HEK293 (cell line): ENCODE results near the gene PLEKHB1.

Experiments
- FEZF1 ChIP-seq: fragments of 450-650 bp; formaldehyde crosslinking; IDR thresholded peaks from 2 replicates; pipeline ENCODE4 v1.5.1; 2016; ENCODE audit warnings: missing biosample characterization, missing genetic modification characterization
- KLF1 ChIP-seq: fragments of 450-650 bp; formaldehyde crosslinking; IDR thresholded peaks from 2 replicates; pipeline ENCODE4 v1.5.1; 2016; ENCODE audit warnings: missing biosample characterization, missing genetic modification characterization
- OSR2 ChIP-seq: fragments of 450-650 bp; formaldehyde crosslinking; IDR thresholded peaks from 2 replicates; pipeline ENCODE4 v1.5.1; 2016; ENCODE audit warnings: missing biosample characterization, missing genetic modification characterization
- OVOL3 ChIP-seq: fragments of 450-650 bp; formaldehyde crosslinking; IDR thresholded peaks from 2 replicates; pipeline ENCODE4 v1.5.1; 2016; ENCODE audit warnings: missing biosample characterization, missing genetic modification characterization
- PRDM4 ChIP-seq: fragments of 450-650 bp; formaldehyde crosslinking; IDR thresholded peaks from 2 replicates; pipeline ENCODE4 v1.5.1; 2017; ENCODE audit warnings: missing biosample characterization, missing genetic modification characterization
- PRDM6 ChIP-seq: fragments of 450-650 bp; formaldehyde crosslinking; IDR thresholded peaks from 2 replicates; pipeline ENCODE4 v1.5.1; 2017; ENCODE audit warnings: missing biosample characterization, missing genetic modification characterization
- SCRT2 ChIP-seq: fragments of 450-650 bp; formaldehyde crosslinking; IDR thresholded peaks from 2 replicates; pipeline ENCODE4 v1.5.1; 2016; ENCODE audit warnings: missing biosample characterization, missing genetic modification characterization
- SP3 ChIP-seq: fragments of 450-650 bp; formaldehyde crosslinking; IDR thresholded peaks from 2 replicates; pipeline ENCODE4 v1.5.1; 2016; ENCODE audit warnings: missing biosample characterization, missing genetic modification characterization
- TRIM28 ChIP-seq: IDR thresholded peaks from 2 replicates; pipeline ENCODE4 v1.6.1; 2011; ENCODE audit warnings: low read length, control low read depth, borderline replicate concordance
- ZBTB17 ChIP-seq: fragments of 450-650 bp; formaldehyde crosslinking; IDR thresholded peaks from 2 replicates; pipeline ENCODE4 v1.5.1; 2016; ENCODE audit warnings: missing biosample characterization, missing genetic modification characterization
- ZBTB7A ChIP-seq: fragments of 450-650 bp; formaldehyde crosslinking; IDR thresholded peaks from 2 replicates; pipeline ENCODE4 v1.5.1; 2016; ENCODE audit warnings: low read depth, missing biosample characterization, missing genetic modification characterization
- ZNF112 ChIP-seq: fragments of 450-650 bp; formaldehyde crosslinking; IDR thresholded peaks from 2 replicates; pipeline ENCODE4 v1.5.0; 2017; ENCODE audit warnings: missing biosample characterization, missing genetic modification characterization
- ZNF133 ChIP-seq: fragments of 450-650 bp; formaldehyde crosslinking; IDR thresholded peaks from 2 replicates; pipeline ENCODE4 v1.5.1; 2016; ENCODE audit warnings: missing biosample characterization, missing genetic modification characterization
- ZNF169 ChIP-seq: fragments of 450-650 bp; formaldehyde crosslinking; IDR thresholded peaks from 2 replicates; pipeline ENCODE4 v1.5.1; 2016; ENCODE audit warnings: missing biosample characterization, missing genetic modification characterization
- ZNF214 ChIP-seq: fragments of 450-650 bp; formaldehyde crosslinking; IDR thresholded peaks from 2 replicates; pipeline ENCODE4 v1.5.1; 2017; ENCODE audit warnings: missing biosample characterization, mild to moderate bottlenecking, missing genetic modification characterization, borderline replicate concordance
- ZNF24 ChIP-seq: fragments of 450-650 bp; formaldehyde crosslinking; IDR thresholded peaks from 2 replicates; pipeline ENCODE4 v1.5.1; 2016; ENCODE audit warnings: missing biosample characterization, missing genetic modification characterization
- ZNF248 ChIP-seq: fragments of 450-650 bp; formaldehyde crosslinking; IDR thresholded peaks from 2 replicates; pipeline ENCODE4 v1.5.1; 2017; ENCODE audit warnings: missing biosample characterization, missing genetic modification characterization
- ZNF274 ChIP-seq, 2 experiments: fragments of 200-500 bp in 1 of 2; fragments of 450-650 bp in 1 of 2; sonication (Bioruptor generic) in 1 of 2; formaldehyde crosslinking in 1 of 2; IDR thresholded peaks; 2 replicates each; pipeline versions ENCODE4 v1.5.1 to v1.6.1; 2014 to 2016; ENCODE audit warnings: borderline replicate concordance in 1 of 2, inconsistent platforms in 1 of 2, low read length in 1 of 2, missing biosample characterization in 1 of 2, missing genetic modification characterization in 1 of 2
- ZNF324 ChIP-seq: fragments of 450-650 bp; formaldehyde crosslinking; IDR thresholded peaks from 2 replicates; pipeline ENCODE4 v1.5.1; 2016; ENCODE audit warnings: missing biosample characterization, missing genetic modification characterization
- ZNF335 ChIP-seq: fragments of 450-650 bp; formaldehyde crosslinking; conservative IDR thresholded peaks from 2 replicates; pipeline ENCODE4 v1.5.1; 2016; ENCODE audit warnings: missing biosample characterization, missing genetic modification characterization
- ZNF362 ChIP-seq: fragments of 450-650 bp; formaldehyde crosslinking; IDR thresholded peaks from 2 replicates; pipeline ENCODE4 v1.5.1; 2016; ENCODE audit warnings: missing biosample characterization, missing genetic modification characterization
- ZNF366 ChIP-seq: fragments of 450-650 bp; formaldehyde crosslinking; conservative IDR thresholded peaks from 2 replicates; pipeline ENCODE4 v1.5.1; 2016; ENCODE audit warnings: missing biosample characterization, missing genetic modification characterization
- ZNF394 ChIP-seq: fragments of 450-650 bp; formaldehyde crosslinking; IDR thresholded peaks from 2 replicates; pipeline ENCODE4 v1.5.1; 2016; ENCODE audit warnings: missing biosample characterization, missing genetic modification characterization, mild to moderate bottlenecking, moderate library complexity, borderline replicate concordance
- ZNF510 ChIP-seq: fragments of 450-650 bp; formaldehyde crosslinking; IDR thresholded peaks from 2 replicates; pipeline ENCODE4 v1.5.1; 2018; ENCODE audit warnings: mild to moderate bottlenecking, missing genetic modification characterization, missing biosample characterization; ENCODE audit not compliant: insufficient replicate concordance
- ZNF521 ChIP-seq: fragments of 450-650 bp; formaldehyde crosslinking; IDR thresholded peaks from 2 replicates; pipeline ENCODE4 v1.5.1; 2017; ENCODE audit warnings: missing biosample characterization, mild to moderate bottlenecking, missing genetic modification characterization
- ZNF544 ChIP-seq: fragments of 450-650 bp; formaldehyde crosslinking; IDR thresholded peaks from 2 replicates; pipeline ENCODE4 v1.5.0; 2017; ENCODE audit warnings: missing biosample characterization, missing genetic modification characterization
- ZNF621 ChIP-seq: fragments of 450-650 bp; formaldehyde crosslinking; IDR thresholded peaks from 2 replicates; pipeline ENCODE4 v1.5.1; 2017; ENCODE audit warnings: missing biosample characterization, missing genetic modification characterization
- ZNF629 ChIP-seq: fragments of 450-650 bp; formaldehyde crosslinking; IDR thresholded peaks from 2 replicates; pipeline ENCODE4 v1.5.1; 2017; ENCODE audit warnings: missing biosample characterization, missing genetic modification characterization
- ZNF660 ChIP-seq: fragments of 450-650 bp; IDR thresholded peaks from 2 replicates; pipeline ENCODE4 v1.5.1; 2018; ENCODE audit warnings: missing biosample characterization, mild to moderate bottlenecking, missing genetic modification characterization
- ZNF747 ChIP-seq: fragments of 450-650 bp; formaldehyde crosslinking; IDR thresholded peaks from 2 replicates; pipeline ENCODE4 v1.5.1; 2016; ENCODE audit warnings: missing biosample characterization, missing genetic modification characterization
- TF ChIP-seq, protein P1 (sequence below): fragments of 450-650 bp; IDR thresholded peaks from 2 replicates; pipeline ENCODE4 v1.5.1; 2018; ENCODE audit warnings: missing biosample characterization, mild to moderate bottlenecking, missing genetic modification characterization
- TF ChIP-seq, protein P2 (sequence below): fragments of 450-650 bp; formaldehyde crosslinking; IDR thresholded peaks from 2 replicates; pipeline ENCODE4 v1.5.1; 2017; ENCODE audit warnings: missing biosample characterization, missing genetic modification characterization

Gene PLEKHB1

GRCh38 chr11:73647459-73648100 lies 1.2 kb downstream of the PLEKHB1 start (continued):
- no peak for TF ChIP-seq PRDM6 (tag by site-specific recombination)
- no peak for TF ChIP-seq ZBTB7A (tag by site-specific recombination)
- TF ChIP-seq ZNF274 (IDR thresholded peaks at IDR 0.05; ENCODE audit: low read length), result no peak
- TF ChIP-seq ZNF274 (tag by site-specific recombination; IDR thresholded peaks at IDR 0.05; ENCODE audit: borderline replicate concordance), result no peak
- TF ChIP-seq ZNF747, result no peak
- no peak for TF ChIP-seq PRDM4 (tag by site-specific recombination)
- 0 out of 2 replicates have a peak, but pooled peaks have one; percentile 11 for TF ChIP-seq ZBTB17 (tag by site-specific recombination)
- TF ChIP-seq ZNF521 (tag by site-specific recombination), result no peak
- no peak for TF ChIP-seq ZNF394 (tag by site-specific recombination)
- no peak for TF ChIP-seq ZNF133 (tag by site-specific recombination)
- no peak for TF ChIP-seq OVOL3 (tag by site-specific recombination)
- TF ChIP-seq ZNF169 (tag by site-specific recombination), result no peak
- TF ChIP-seq SP3 (tag by site-specific recombination), result peak; percentile 85
- TF ChIP-seq ZNF24 (tag by site-specific recombination), result no peak
- 0 out of 2 replicates have a peak, but pooled peaks have one; percentile 44 for TF ChIP-seq ZNF629
- TF ChIP-seq OSR2 (tag by site-specific recombination), result no peak
- TF ChIP-seq ZNF510 (tag by site-specific recombination), result no peak
- peak; percentile 100 for TF ChIP-seq SCRT2
- no peak for TF ChIP-seq ZNF112 (tag by site-specific recombination)
- TF ChIP-seq ZNF621 (tag by site-specific recombination), result no peak
- TF ChIP-seq, protein P1, sequence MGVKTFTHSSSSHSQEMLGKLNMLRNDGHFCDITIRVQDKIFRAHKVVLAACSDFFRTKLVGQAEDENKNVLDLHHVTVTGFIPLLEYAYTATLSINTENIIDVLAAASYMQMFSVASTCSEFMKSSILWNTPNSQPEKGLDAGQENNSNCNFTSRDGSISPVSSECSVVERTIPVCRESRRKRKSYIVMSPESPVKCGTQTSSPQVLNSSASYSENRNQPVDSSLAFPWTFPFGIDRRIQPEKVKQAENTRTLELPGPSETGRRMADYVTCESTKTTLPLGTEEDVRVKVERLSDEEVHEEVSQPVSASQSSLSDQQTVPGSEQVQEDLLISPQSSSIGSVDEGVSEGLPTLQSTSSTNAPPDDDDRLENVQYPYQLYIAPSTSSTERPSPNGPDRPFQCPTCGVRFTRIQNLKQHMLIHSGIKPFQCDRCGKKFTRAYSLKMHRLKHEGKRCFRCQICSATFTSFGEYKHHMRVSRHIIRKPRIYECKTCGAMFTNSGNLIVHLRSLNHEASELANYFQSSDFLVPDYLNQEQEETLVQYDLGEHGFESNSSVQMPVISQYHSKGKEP (tag by site-specific recombination), result no peak
- TF ChIP-seq ZNF544, result no peak
- TF ChIP-seq ZNF324, result no peak
- TF ChIP-seq ZNF214 (tag by site-specific recombination), result no peak
- no peak for TF ChIP-seq ZNF366 (tag by site-specific recombination)
- peak; percentile 71; the same call in 1 of the 2 replicates for TF ChIP-seq TRIM28
- TF ChIP-seq ZNF335 (tag by site-specific recombination), result peak; percentile 69
- TF ChIP-seq ZNF660 (tag by site-specific recombination), result no peak
- peak; percentile 40 for TF ChIP-seq KLF1 (tag by site-specific recombination)
- no peak for TF ChIP-seq FEZF1 (tag by site-specific recombination)
- TF ChIP-seq ZNF362, result no peak
- TF ChIP-seq ZNF248 (tag by site-specific recombination), result no peak
- TF ChIP-seq, protein P2, sequence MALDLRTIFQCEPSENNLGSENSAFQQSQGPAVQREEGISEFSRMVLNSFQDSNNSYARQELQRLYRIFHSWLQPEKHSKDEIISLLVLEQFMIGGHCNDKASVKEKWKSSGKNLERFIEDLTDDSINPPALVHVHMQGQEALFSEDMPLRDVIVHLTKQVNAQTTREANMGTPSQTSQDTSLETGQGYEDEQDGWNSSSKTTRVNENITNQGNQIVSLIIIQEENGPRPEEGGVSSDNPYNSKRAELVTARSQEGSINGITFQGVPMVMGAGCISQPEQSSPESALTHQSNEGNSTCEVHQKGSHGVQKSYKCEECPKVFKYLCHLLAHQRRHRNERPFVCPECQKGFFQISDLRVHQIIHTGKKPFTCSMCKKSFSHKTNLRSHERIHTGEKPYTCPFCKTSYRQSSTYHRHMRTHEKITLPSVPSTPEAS, result no peak
